ENCODE data around the gene PEF1. TPM values are rescaled to one million over a fixed set of nuclear protein-coding genes. Genes with fewer than 3 reads are reported as not detected.

The PEF1 gene
- total and polyA plus RNA-seq, 2 of the 8 experiments (the other 6 are each of a cell fraction or from before 2014, with no cell fraction given), result 35.2 to 69.2 TPM

DNA sequence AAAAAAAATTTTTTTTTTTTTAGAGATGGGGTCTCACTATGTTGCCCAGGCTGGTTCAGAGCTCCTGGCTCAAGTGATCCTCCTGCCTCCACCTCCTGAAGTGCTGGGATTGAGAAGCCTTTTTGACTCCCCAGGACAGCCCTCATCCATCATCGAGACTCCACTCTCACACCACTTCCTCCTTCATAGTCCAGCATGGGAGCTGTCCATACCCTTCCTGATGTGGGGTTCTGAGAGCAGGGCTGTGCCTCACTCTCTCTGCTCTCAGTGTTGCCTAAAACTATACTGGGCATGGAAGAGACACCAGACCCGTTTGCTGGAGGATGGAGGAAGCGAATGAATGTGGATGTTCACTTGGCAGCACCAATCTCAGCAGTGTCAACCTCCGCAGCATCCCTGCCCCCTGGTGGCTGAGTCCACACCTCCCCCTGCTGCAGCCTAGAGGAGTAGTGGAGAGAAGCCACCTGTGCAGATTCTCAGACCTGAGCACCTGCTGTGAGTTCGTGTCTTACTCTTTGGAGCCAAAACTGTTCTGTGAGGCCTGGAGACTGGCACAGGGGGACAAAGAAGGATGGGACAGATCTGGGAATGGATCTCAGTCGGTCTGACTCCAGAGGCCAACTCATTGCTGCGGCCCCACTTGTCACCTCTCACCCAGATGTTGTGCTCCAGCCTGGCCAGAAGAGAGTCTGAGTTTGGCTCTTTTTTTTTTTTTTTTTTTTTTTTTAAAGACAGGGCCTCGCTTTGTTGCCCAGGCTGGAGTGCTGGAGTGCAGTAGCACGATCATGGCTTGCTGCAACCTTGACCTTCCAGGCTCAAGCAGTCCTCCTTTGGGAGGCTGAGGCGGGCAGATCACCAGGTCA lies 50.7 kb downstream of the PEF1 start:
- Histone ChIP-seq H3K27me3 (replicated peaks in 1 of 4; ENCODE audit: control insufficient read depth in 3 of 4, extremely low read depth in 1 of 4, insufficient read depth in 3 of 4, low read length in 3 of 4) (peaks cover 0 to 1% (median under 1%) of the 10 kb centered on the region in 4 experiments; a peak in 1 of 7 replicates), H3K4me3 (ENCODE audit: extremely low read depth in 1 of 4, insufficient read depth in 2 of 4, low read depth in 3 of 4, low read length in 4 of 4) (no peak overlapping the region), H2BK15ac (ENCODE audit: low read length) (no peak overlapping the region), H2BK20ac (ENCODE audit: low read length) (no peak overlapping the region), H3K23me2 (ENCODE audit: low read depth, low read length) (no peaks in the 10 kb centered on the region), H3K79me1 (ENCODE audit: low read depth, low read length) (no peaks in the 10 kb centered on the region), H3K23ac (ENCODE audit: insufficient read length) (no peak overlapping the region), H3K4me2 (ENCODE audit: insufficient read depth in 1 of 2, low read depth in 2 of 2, low read length in 2 of 2) (peak overlapping the region in 1 of 2 experiments; percentile 6; a peak in 1 of 4 replicates), H2AFZ (ENCODE audit: low read length) (no peak overlapping the region), H3K4me1 (replicated peaks in 1 of 4; ENCODE audit: control insufficient read depth in 3 of 4, insufficient read depth in 4 of 4, low read length in 3 of 4) (peaks cover 0 to under 1% (median 0%) of the 10 kb centered on the region in 4 experiments; a peak in 2 of 7 replicates), H3K9ac (replicated peaks in 1 of 4; ENCODE audit: extremely low read depth in 1 of 4, low read depth in 3 of 4, low read length in 3 of 4) (no peak overlapping the region), H2BK12ac (ENCODE audit: low read depth, low read length) (no peak overlapping the region), H2BK5ac (ENCODE audit: low read depth, low read length) (no peak overlapping the region), H3K14ac (ENCODE audit: insufficient read length) (no peak overlapping the region), H4K8ac (ENCODE audit: extremely low read depth, insufficient read depth, low read length) (peak overlapping the region; percentile 60; the same call in 1 of the 2 replicates), H3K9me3 (ENCODE audit: insufficient read depth in 2 of 2, low read depth in 1 of 2, low read length in 1 of 2) (no peaks in the 10 kb centered on the region), H3K4ac (replicated peaks; ENCODE audit: insufficient read length, low read depth, low read length) (no peak overlapping the region), H3K56ac (replicated peaks; ENCODE audit: insufficient read length, low read depth, low read length) (no peak overlapping the region), H2BK120ac (replicated peaks; ENCODE audit: low read depth, low read length) (no peak overlapping the region), H4K91ac (replicated peaks; ENCODE audit: insufficient read length, low read length) (peak overlapping the region; percentile 68), H4K20me1 (replicated peaks in 1 of 2; ENCODE audit: control insufficient read depth in 1 of 2, insufficient read depth in 2 of 2, low read length in 2 of 2) (no peaks in the 10 kb centered on the region), H4K5ac (ENCODE audit: insufficient read length, low read depth, low read length) (no peak overlapping the region), H3K27ac (ENCODE audit: low read depth, low read length) (no peak overlapping the region), H3K36me3 (ENCODE audit: control insufficient read depth in 2 of 4, insufficient read depth in 4 of 4, low read length in 3 of 4) (no peaks in the 10 kb centered on the region), H3K79me2 (ENCODE audit: control insufficient read depth in 1 of 2, insufficient read depth in 2 of 2, low read length in 2 of 2) (no peaks in the 10 kb centered on the region), H2AK5ac (ENCODE audit: low read depth, low read length) (no peak overlapping the region), H3K18ac (ENCODE audit: extremely low read depth, low read length) (no peak overlapping the region)
- ChIA-PET POLR2A (ENCODE audit: partially characterized antibody) (interaction anchor here (1.1 kb wide), 1 partner anchor 42 kb away, joined by 3 read pairs; no protein-coding TSS in a partner anchor), CTCF (ENCODE audit: partially characterized antibody) (interaction anchor here (0.5 to 3.9 kb wide), 23 partner anchors 8 to 492 kb away, joined by 3 to 62 read pairs (median 4); partner anchors contain the start of gene TINAGL1)
- 58% methylated on average over 10 of the region's 10 CpGs; no CpG with 5 or more reads in 1 of the 2 experiments for WGBS, 2 experiments (ENCODE audit: extremely low coverage in 1 of 2, insufficient coverage in 1 of 2, insufficient read length in 1 of 2, insufficient replicate concordance in 2 of 2, low coverage in 1 of 2, low lambda C conversion rate in 2 of 2, missing lambda C conversion rate in 1 of 2)
- FAIRE-seq, result peak; percentile 69
- DNase-seq (ENCODE audit: low read depth in 1 of 2, low spot score in 2 of 2), result peak; percentile 62 to 96
- TF ChIP-seq RBBP5 (IDR thresholded peaks at IDR 0.05; ENCODE audit: borderline replicate concordance, low read depth, low read length) (no peak), HDAC2 (IDR thresholded peaks at IDR 0.05; ENCODE audit: borderline replicate concordance in 1 of 2, low read depth in 2 of 2, low read length in 2 of 2) (no peak), MAFK (IDR thresholded peaks at IDR 0.05; ENCODE audit: low read depth, low read length) (no peak), E2F6 (IDR thresholded peaks at IDR 0.05) (no peak), CEBPB (IDR thresholded peaks at IDR 0.05; ENCODE audit: low read depth, low read length) (no peak), MAX (IDR thresholded peaks at IDR 0.05) (peak; percentile 47; the same call in 1 of the 2 replicates), YY1 (IDR thresholded peaks at IDR 0.05; ENCODE audit: low read depth, low read length) (0 out of 2 replicates have a peak, but pooled peaks have one; percentile 30), TCF12 (IDR thresholded peaks at IDR 0.05; ENCODE audit: low read depth, low read length) (peak; percentile 89; the same call in 1 of the 2 replicates), JUND (IDR thresholded peaks at IDR 0.05; ENCODE audit: low read length) (no peak)
